Neural crest cell (in vitro differentiated cells): Measurements from ENCODE around the gene LAMA3. TPM values are rescaled to one million over a fixed set of nuclear protein-coding genes. Genes with fewer than 3 reads are reported as not detected.

Source experiments
- DNase-seq: peaks from one replicate; pipeline ENCODE4 v3.0.0; 2021; ENCODE audit warnings: low read depth, mixed read lengths, low spot score
- H3K27ac Mint-ChIP-seq: one replicate; pipeline ENCODE4 v1.8.0; 2021; ENCODE audit warnings: mild to moderate bottlenecking, mixed read lengths; ENCODE audit not compliant: unreplicated experiment
- H3K27me3 Mint-ChIP-seq: 2 replicates; pipeline ENCODE4 v1.8.0; 2021; ENCODE audit warnings: low read depth, mild to moderate bottlenecking, mixed read lengths
- H3K36me3 Mint-ChIP-seq: 2 replicates; pipeline ENCODE4 v1.8.0; 2021; ENCODE audit warnings: low read depth, mild to moderate bottlenecking, mixed read lengths
- H3K4me1 Mint-ChIP-seq: 2 replicates; pipeline ENCODE4 v1.8.0; 2021; ENCODE audit warnings: mixed read lengths
- H3K4me3 Mint-ChIP-seq: one replicate; pipeline ENCODE4 v1.8.0; 2021; ENCODE audit warnings: mild to moderate bottlenecking, mixed read lengths
- H3K9me3 Mint-ChIP-seq: 2 replicates; pipeline ENCODE4 v1.8.0; 2021; ENCODE audit warnings: mixed read lengths
- CTCF ChIP-seq: fragments of 200-600 bp; sonication (generic); conservative IDR thresholded peaks from 2 replicates; pipeline ENCODE4 v1.5.0; 2021; ENCODE audit warnings: antibody characterized with exemption, mild to moderate bottlenecking
- total RNA-seq: library from RNA; stranded (reverse); gene quantifications from 2 replicates; pipeline ENCODE4 v1.2.1, GENCODE V29; 2021

The LAMA3 gene
- total RNA-seq, 1 donor from 2014 or later = 0.35 TPM

DNA sequence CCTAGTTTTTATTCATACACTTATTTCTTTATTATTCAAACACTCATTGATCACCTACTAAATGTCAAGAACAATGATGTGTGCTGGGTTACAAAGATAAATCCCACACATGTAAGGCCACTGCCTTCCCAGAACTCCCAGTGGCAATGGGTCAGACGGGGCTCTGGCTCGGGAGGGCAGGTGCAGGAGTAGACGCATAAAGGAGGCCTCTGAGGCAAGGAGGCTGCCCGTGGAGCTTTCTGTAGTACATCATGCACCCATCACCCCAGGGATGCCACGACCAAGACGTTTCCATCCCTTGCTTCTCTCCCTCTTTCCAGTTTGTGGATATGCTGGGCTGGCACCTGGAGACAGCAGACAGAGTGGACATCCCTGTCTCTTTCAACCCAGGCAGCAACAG lies 172.1 kb downstream of the LAMA3 start:
- H3K4me1 Mint-ChIP-seq = peaks cover 16% of the 10 kb centered on the region
- H3K9me3 Mint-ChIP-seq = no peaks in the 10 kb centered on the region
- DNase-seq = no peak
- H3K36me3 Mint-ChIP-seq = no peaks in the 10 kb centered on the region
- no peaks in the 10 kb centered on the region for H3K27me3 Mint-ChIP-seq
- TF ChIP-seq CTCF = no peak
- peak overlapping the region; percentile 72 for H3K27ac Mint-ChIP-seq
- no peak overlapping the region for H3K4me3 Mint-ChIP-seq

GRCh38 chr18:23861805-23862470 lies 172.7 kb downstream of the LAMA3 start:
- no peaks in the 10 kb centered on the region for H3K27me3 Mint-ChIP-seq
- H3K9me3 Mint-ChIP-seq = no peaks in the 10 kb centered on the region
- H3K36me3 Mint-ChIP-seq = no peaks in the 10 kb centered on the region
- H3K4me3 Mint-ChIP-seq = no peak overlapping the region
- peaks cover 16% of the 10 kb centered on the region for H3K4me1 Mint-ChIP-seq
- DNase-seq = no peak
- TF ChIP-seq CTCF = no peak
- H3K27ac Mint-ChIP-seq = peak overlapping the region; percentile 72

- no peak overlapping the region for H3K4me3 Mint-ChIP-seq
- H3K36me3 Mint-ChIP-seq = no peaks in the 10 kb centered on the region
- H3K4me1 Mint-ChIP-seq = peaks cover 16% of the 10 kb centered on the region
- H3K27ac Mint-ChIP-seq = no peak overlapping the region
- DNase-seq = no peak
- H3K27me3 Mint-ChIP-seq = peaks cover 3% of the 10 kb centered on the region
- H3K9me3 Mint-ChIP-seq = no peaks in the 10 kb centered on the region
- no peak for TF ChIP-seq CTCF
Observed at GRCh38 chr18:23864624-23865023, 175.4 kb downstream of the LAMA3 start.

DNA sequence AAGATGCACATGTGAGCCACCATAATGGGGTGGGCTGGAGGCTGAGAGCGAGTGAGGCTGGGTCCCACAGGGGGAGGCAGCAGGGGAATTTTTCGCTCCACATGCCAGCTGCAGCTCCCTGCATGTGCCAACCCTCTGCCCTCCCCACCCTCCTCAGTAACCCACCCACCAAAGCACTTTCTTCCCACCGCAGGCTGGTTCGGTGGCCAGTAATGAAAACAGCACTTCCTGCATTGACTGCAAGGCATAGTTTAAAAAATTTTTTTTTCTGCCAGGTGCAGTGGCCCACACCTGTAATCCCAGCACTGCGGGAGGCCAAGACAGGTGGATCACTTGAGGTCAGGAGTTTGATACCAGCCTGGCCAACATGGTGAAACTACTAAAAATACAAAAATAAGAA lies 177.8 kb downstream of the LAMA3 start:
- no peak for TF ChIP-seq CTCF
- DNase-seq = no peak
- Mint-ChIP-seq H3K27ac (peak overlapping the region; percentile 62), H3K4me3 (no peak overlapping the region), H3K36me3 (no peaks in the 10 kb centered on the region), H3K9me3 (no peaks in the 10 kb centered on the region), H3K27me3 (peaks cover 7% of the 10 kb centered on the region), H3K4me1 (peaks cover 7% of the 10 kb centered on the region)

GRCh38 chr18:23868136-23868785 lies 179.0 kb downstream of the LAMA3 start:
- peaks cover 7% of the 10 kb centered on the region for H3K27me3 Mint-ChIP-seq
- no peak for TF ChIP-seq CTCF
- H3K9me3 Mint-ChIP-seq = no peaks in the 10 kb centered on the region
- no peaks in the 10 kb centered on the region for H3K36me3 Mint-ChIP-seq
- H3K4me3 Mint-ChIP-seq = no peak overlapping the region
- DNase-seq = no peak
- no peak overlapping the region for H3K27ac Mint-ChIP-seq
- H3K4me1 Mint-ChIP-seq = no peaks in the 10 kb centered on the region
